GM18858 (cell line): ENCODE results near the gene SOS1.
"Not testable (repeated sequence)": the region's sequence is repeated elsewhere in the genome, so short reads cannot be mapped to it uniquely, and the experiment has no call there.

ENCODE experiments used
- ATAC-seq: cut with Tn5 transposase; IDR thresholded peaks from one replicate; pipeline ENCODE4 v1.9.1; 2021; ENCODE audit not compliant: unreplicated experiment

Gene SOS1

GRCh38 chr2:39107724-39108273 is 13.1 kb downstream of the SOS1 start:
- ATAC-seq = no peak

- ATAC-seq = no peak
Measured at GRCh38 chr2:39107156-39107555, 13.7 kb downstream of the SOS1 start.

GRCh38 chr2:39099870-39100728 is 20.8 kb downstream of the SOS1 start:
- ATAC-seq = peak; percentile 78

GRCh38 chr2:39099310-39099869 is 21.5 kb downstream of the SOS1 start:
- ATAC-seq = no peak

- no peak for ATAC-seq
Measured at GRCh38 chr2:39095624-39096023, 25.2 kb downstream of the SOS1 start.

GRCh38 chr2:39094717-39095363 is 26.0 kb downstream of the SOS1 start:
- peak; percentile 85 for ATAC-seq

- no peak for ATAC-seq
Measured at GRCh38 chr2:39093218-39093898, 27.5 kb downstream of the SOS1 start.

GRCh38 chr2:39091543-39091942 is 29.3 kb downstream of the SOS1 start:
- ATAC-seq = no peak

- ATAC-seq = no peak
Measured at GRCh38 chr2:39091063-39091462, 29.8 kb downstream of the SOS1 start.

GRCh38 chr2:39080152-39080551 is 40.7 kb downstream of the SOS1 start:
- ATAC-seq = no peak

- no peak for ATAC-seq
Measured at GRCh38 chr2:39069890-39070465, 50.9 kb downstream of the SOS1 start.

- no peak for ATAC-seq
Measured at GRCh38 chr2:39069136-39069515, 51.7 kb downstream of the SOS1 start.

- no peak for ATAC-seq
Measured at GRCh38 chr2:39068299-39069135, 52.3 kb downstream of the SOS1 start.

GRCh38 chr2:39065616-39066015 is 55.2 kb downstream of the SOS1 start:
- no peak for ATAC-seq

GRCh38 chr2:39062320-39062719 is 58.5 kb downstream of the SOS1 start:
- no peak for ATAC-seq

- ATAC-seq = no peak
Measured at GRCh38 chr2:39061280-39061679, 59.6 kb downstream of the SOS1 start.

- ATAC-seq = no peak
Measured at GRCh38 chr2:39059366-39059952, 61.4 kb downstream of the SOS1 start.

GRCh38 chr2:39058101-39058500 is 62.8 kb downstream of the SOS1 start:
- ATAC-seq = no peak

GRCh38 chr2:39052665-39053064 is 68.2 kb downstream of the SOS1 start:
- ATAC-seq = not testable (repeated sequence)

GRCh38 chr2:39050109-39050508 is 70.7 kb downstream of the SOS1 start:
- no peak for ATAC-seq
